Measurements from ENCODE around the gene MBNL1.
"Not testable (repeated sequence)": the region's sequence is repeated elsewhere in the genome, so short reads cannot be mapped to it uniquely, and the experiment has no call there.

The MBNL1 gene

GRCh38 chr3:152390647-152391046 is 121.9 kb downstream of the MBNL1 start:
- no peak for TF ChIP-seq CTCF (conservative IDR thresholded peaks at IDR 0.05)
- no peak overlapping the region for H3K27ac ChIP-seq

GRCh38 chr3:152391671-152392070 is 122.9 kb downstream of the MBNL1 start:
- no peak overlapping the region for H3K27ac ChIP-seq
- TF ChIP-seq CTCF (conservative IDR thresholded peaks at IDR 0.05), result no peak

GRCh38 chr3:152392272-152392880 is 123.6 kb downstream of the MBNL1 start:
- no peak overlapping the region for H3K27ac ChIP-seq

GRCh38 chr3:152394246-152394645 is 125.5 kb downstream of the MBNL1 start:
- no peak overlapping the region for H3K27ac ChIP-seq
- no peak for TF ChIP-seq CTCF (conservative IDR thresholded peaks at IDR 0.05)

More at GRCh38 chr3:152392272-152392880, 123.6 kb downstream of the MBNL1 start:
- no peak for TF ChIP-seq CTCF (conservative IDR thresholded peaks at IDR 0.05)

GRCh38 chr3:152395764-152396163 is 127.0 kb downstream of the MBNL1 start:
- no peak overlapping the region for H3K27ac ChIP-seq
- TF ChIP-seq CTCF (conservative IDR thresholded peaks at IDR 0.05), result no peak

- no peak for TF ChIP-seq CTCF (conservative IDR thresholded peaks at IDR 0.05)
- no peak overlapping the region for H3K27ac ChIP-seq
Observed at GRCh38 chr3:152396867-152397266, 128.1 kb downstream of the MBNL1 start.

GRCh38 chr3:152397348-152397747 is 128.6 kb downstream of the MBNL1 start:
- not testable (repeated sequence) for H3K27ac ChIP-seq

GRCh38 chr3:152398495-152398894 is 129.8 kb downstream of the MBNL1 start:
- H3K27ac ChIP-seq, result no peak overlapping the region
- TF ChIP-seq CTCF (conservative IDR thresholded peaks at IDR 0.05), result no peak
